Stimulated activated CD8-positive, alpha-beta memory T cell treated with anti-CD3 and anti-CD28 coated beads, Interleukin-15, amount 100 ng/mL, for 48 hours (primary cell): ENCODE measurements around the gene SF3B3.

Experiments
- DNase-seq, 2 donors: peaks; one replicate each; pipeline ENCODE4 v3.0.0-alpha.2; 2020; ENCODE audit warnings: low read depth in 2 of 2

Gene SF3B3

DNA sequence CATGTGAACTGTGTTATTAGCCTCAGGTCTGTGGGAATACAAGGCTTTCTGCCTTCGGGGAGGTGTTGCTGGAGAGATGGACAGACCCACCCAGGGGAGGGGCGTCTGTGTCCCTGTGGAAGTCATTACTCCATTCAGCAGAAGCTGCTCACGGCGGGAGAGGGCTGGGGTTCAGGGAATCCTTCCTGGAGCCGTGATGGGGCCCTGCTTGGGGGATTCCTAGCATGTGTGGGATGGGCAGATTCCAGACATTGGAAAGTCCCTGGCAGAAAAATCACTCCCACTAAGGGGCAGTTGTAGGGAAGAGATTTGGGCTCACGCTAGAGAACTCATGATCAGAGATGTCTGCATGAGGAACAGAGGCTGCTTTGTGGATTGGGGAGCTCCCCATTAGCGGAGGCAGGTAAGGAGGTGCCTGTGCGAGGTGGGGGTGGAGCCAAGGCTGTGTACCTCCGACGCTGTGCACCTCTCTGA lies 66.4 kb downstream of the SF3B3 start:
- DNase-seq: no peak

DNA sequence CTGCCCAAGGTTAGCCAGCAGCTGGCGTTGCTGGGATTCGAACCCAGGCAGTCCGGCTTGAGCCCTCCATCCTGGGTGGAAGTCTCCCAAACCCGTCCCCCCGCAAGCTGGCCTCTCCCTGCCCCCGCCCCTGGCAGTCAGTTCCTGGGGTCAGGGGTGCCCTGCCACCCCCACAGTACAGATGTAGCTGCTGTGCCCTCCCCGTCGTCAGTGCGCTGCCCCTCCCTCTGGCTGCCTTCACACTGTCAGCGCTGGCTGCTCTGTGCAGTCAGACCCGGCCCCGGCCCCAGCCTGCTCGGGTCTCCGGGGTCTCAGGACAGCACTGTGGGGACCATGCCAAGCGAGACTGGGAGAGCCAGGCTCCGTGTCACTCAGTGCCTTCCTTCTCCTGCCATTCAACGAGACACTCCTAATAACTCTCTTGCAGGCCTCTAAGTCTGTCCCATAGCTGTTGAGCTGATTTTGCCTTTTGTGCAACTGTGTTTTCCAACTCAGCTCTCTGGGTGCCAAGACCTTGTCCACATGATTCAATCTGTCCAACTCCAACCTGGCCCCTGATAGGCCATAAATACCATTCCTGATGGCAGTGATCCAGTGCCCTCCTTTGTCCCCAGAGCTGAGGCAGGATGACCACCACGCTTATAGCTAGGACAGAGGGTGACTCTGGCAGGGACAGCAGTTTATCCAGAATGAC lies 67.3 kb downstream of the SF3B3 start:
- DNase-seq: no peak

DNA sequence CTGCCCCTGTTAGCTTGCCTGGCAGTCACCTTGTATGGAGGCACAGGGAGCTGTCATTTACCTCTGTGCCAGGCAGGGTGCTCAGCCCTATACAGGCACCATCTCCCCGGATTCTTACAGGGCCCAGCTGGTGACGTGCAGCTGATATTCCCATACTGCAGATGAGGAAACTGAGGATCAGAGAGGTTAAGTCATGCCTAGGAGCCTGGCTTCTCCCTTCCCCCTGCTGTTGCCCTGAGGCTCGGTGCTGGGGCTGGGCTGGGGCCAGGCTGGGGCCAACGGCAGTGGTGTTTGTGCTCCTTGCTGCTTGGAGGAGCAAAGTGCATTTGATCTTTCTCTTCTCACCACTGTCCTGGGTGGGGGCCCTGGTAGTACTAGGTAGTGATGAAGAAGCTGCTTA lies 68.0 kb downstream of the SF3B3 start:
- DNase-seq: no peak

GRCh38 chr16:70592106-70592571 lies 68.5 kb downstream of the SF3B3 start:
- DNase-seq: no peak

DNA sequence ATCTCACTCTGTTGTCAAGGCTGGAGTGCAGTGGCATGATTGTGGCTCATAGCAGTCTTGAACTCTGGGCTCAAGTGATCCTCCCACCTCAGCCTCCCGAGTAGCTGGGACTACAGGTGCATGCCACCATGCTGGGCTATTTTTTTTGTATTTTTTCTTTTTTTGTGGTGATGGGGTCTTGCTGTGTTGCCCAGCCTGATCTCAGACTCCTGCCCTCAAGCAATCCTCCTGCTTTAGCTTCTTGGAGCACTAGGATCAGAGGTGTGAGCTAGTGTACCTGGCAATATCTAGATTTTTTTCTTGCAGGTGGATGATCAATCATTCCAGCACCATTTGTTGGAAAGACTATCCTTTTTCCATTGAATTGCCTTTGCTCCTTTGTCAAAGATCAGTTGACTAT lies 69.9 kb downstream of the SF3B3 start:
- DNase-seq: no peak

GRCh38 chr16:70594569-70594968 lies 71.0 kb downstream of the SF3B3 start:
- no peak for DNase-seq

GRCh38 chr16:70597135-70597835 lies 73.7 kb downstream of the SF3B3 start:
- no peak for DNase-seq

DNA sequence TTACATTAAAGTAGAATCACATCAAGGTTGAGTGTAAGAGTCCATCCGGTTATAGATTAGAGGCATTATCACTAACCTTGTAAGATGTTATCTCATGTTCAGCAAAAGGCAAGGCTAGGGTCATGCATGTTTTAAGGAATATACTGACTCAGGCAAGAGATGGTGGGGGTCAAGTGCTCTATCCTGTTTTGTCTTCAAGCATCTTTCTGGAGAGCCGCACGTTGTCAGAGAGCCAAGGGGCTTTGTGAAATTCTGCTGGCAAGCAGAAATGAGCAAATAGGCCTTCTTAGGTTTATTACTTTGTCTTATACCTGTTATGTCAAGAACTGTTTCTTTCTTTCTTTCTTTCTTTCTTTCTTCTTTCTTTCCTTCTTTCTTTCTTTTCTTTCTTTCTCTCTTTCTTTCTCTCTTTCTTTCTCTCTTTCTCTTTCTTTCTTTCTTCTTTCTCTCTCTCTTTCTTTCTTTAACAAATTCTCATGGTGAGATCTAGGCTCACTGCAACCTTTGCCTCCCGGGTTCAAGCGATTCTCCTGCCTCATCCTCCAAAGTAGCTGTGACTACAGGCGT lies 75.4 kb downstream of the SF3B3 start:
- no peak for DNase-seq

- DNase-seq: no peak
Measured at GRCh38 chr16:70600730-70601129, 77.1 kb downstream of the SF3B3 start.

- DNase-seq: no peak
Measured at GRCh38 chr16:70601576-70602575, 78.3 kb downstream of the SF3B3 start.

GRCh38 chr16:70602831-70603230 lies 79.2 kb downstream of the SF3B3 start:
- no peak for DNase-seq

DNA sequence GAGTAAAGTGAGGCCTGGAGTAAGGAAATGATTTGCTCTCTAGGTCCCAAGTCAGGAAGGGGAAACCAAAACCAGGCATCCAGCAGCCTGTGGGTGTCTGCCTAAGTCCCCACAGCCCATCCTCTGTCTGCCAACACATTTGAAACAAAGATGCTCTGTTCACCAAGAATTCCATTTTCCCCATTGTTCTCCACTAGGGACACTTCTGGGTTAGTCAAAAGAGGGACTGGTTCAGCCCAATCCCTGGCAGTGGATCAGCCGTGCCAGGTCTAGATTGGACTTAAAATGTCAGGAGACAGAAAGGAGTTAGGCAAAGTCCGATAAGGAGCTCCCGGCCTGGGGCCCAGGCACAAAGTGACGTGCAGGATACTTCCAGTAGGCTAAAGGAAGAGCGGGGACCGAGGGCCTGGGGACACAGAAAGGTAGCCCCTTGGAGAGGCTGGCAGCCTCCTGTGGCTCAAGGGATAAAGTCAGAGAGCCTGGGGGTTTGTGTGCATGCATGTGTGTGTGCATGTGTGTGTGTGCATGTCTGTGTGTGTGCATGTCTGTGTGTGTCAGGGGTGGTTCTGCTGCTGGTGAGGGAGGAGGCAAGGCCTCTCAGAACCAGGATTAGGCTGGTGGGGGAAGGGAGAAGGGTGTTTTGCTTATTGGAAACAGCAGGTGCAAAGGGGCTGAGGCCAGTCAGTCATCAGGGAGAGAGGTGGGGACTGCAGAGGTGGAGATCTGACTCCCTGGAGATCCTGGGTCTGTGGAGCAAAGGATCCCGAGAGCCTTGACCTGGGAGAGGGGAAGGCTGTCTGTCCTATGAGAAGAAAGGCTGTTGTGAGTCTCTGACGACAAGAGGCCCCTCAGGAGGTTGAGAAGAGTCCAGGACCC lies 81.0 kb downstream of the SF3B3 start:
- DNase-seq: no peak

- no peak for DNase-seq
Measured at GRCh38 chr16:70605283-70605657, 81.7 kb downstream of the SF3B3 start.

GRCh38 chr16:70608521-70608920 lies 84.9 kb downstream of the SF3B3 start:
- DNase-seq: no peak

DNA sequence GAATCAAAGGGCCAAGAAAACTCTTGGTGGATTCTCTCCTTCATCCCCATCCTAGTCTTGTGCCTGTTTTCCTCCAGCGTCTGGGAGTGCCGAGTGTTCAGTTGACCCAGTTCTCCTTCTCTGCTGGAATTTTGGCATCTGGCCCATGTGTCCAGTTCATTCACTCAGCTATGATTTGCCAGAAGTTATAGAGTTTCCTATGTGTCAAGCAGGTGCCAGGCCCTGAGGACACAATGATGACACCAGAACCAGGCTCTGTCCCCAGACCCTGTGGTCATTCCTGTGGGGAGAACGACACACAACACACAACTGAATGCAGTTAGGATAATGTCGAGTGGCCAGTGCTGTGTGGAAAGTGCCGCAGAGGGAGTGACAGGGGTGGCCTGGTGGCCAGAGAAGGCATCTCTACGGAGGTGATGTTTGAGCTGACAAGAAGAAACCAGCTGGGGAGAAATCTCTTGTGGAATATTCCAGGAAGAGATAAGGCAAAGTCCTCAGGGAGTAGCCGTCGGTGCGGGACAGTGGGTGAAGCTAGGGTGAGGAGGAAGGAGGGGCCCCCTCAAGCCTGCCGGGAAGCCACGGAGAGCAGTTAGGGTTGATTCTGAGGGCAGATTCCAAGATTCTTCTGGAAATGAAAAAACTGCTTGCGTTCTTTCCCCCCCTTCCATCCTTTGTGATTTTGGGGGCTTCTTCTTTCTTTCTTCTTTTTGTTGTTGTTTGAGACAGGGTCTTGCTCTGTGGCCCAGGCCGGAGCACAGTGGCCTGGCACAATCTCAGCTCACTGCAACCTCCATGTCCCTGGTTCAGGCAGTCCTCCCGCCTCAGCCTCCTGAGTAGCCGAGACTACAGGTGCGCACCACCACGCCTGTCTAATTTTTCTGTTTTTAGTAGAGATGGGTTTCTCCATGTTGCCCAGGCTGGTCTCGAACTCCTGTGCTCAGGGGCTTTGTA lies 86.9 kb downstream of the SF3B3 start:
- no peak for DNase-seq

GRCh38 chr16:70611224-70611598 lies 87.6 kb downstream of the SF3B3 start:
- DNase-seq: no peak

DNA sequence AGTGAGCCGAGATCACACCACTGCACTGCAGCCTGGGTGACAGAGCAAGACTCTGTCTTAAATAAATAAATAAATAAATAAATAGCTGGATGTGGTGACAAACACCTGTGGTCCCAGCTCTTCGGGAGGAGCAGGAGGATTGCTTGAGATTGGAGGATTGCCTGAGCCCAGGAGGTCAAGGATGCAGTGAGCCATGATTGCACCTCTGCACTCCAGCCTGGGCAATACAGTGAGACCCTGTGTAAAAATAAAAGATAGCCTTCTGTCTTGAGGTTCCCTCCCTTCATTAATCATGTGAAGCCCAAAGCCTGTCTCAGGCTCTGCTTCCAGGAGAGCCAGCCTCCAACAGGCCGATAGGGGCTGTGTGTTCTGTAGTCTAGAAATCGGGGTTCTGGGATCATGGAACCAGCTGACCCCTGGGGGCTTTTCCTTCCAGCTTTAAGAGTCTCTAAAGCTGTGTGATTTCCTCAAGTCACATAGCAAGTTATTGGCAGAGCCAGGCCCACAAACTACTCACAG lies 88.2 kb downstream of the SF3B3 start:
- no peak for DNase-seq

DNA sequence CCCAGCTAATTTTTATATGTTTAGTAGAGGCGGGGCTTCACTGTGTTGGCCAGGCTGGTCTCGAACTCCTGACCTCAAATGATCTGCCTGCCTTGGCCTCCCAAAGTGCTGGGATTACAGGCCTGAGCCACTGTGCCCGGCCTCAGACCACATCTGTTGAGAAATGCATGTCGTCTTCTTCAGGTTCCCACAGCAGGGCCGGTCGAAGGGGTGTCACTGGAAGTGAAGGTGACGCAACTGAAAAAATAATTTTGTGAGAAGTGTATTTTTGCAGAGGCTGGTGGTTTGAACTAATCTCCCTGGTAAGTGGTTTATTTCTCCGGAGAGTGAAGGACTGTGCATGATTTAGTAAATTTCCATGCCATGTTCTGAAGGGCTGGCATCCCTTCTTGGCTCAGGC lies 89.3 kb downstream of the SF3B3 start:
- DNase-seq: no peak

DNA sequence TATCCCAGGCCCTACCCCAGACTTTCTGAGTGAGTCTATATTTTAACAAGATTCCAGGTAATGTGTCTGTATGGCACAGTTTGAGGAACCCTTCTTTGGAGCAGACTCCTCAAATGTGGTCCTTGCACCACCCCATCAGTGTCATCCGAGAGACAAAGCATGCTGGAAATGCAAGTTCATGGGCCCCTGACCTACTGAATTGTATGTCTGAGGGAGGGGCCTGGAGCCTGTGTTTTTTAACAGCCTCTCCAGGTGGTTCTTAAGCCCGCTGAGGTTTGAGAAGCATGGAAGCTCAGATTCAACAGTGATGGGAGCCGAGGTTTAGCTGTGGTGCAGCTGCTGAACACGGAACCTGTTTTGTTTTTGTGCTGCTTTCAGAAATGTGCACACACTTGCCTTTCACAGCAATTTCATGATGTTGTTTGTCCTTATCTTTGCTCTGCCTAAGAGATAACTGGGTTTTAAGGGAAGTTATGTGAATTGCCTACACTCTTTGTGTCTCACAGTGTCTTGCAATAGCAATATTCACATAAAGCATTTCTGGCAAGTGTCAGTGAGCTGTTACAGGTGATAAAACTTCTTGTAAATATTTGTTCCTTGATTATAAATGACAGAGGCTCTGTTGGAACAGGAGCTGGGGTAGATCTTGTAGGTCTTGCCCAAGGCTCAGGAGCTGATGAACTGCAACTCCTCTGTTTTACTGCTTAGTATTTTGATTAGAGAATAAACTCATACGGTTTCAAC lies 90.8 kb downstream of the SF3B3 start:
- no peak for DNase-seq
